Liver (tissue), 3 donors: ENCODE measurements around the gene GATAD2B.

ENCODE experiments used
- EGR1 ChIP-seq, 2 donors: IDR thresholded peaks; 2 replicates each; pipeline ENCODE4 v1.6.1; 2016 to 2018; ENCODE audit warnings: antibody characterized with exemption in 2 of 2, low read depth in 2 of 2
- GABPA ChIP-seq, 2 donors: IDR thresholded peaks in 1 of 2; conservative IDR thresholded peaks in 1 of 2; 2 replicates each; pipeline ENCODE4 v1.6.1; 2016; ENCODE audit warnings: antibody characterized with exemption in 2 of 2, mild to moderate bottlenecking in 1 of 2, moderate library complexity in 1 of 2
- JUND ChIP-seq, 2 donors: IDR thresholded peaks; 2 replicates each; pipeline ENCODE4 v1.6.1; 2016; ENCODE audit warnings: antibody characterized with exemption in 2 of 2
- MAX ChIP-seq: IDR thresholded peaks from 2 replicates; pipeline ENCODE4 v1.6.1; 2016; ENCODE audit warnings: antibody characterized with exemption
- NR2F2 ChIP-seq: IDR thresholded peaks from 2 replicates; pipeline ENCODE4 v1.6.1; 2016; ENCODE audit warnings: antibody characterized with exemption
- REST ChIP-seq: IDR thresholded peaks from 2 replicates; pipeline ENCODE4 v1.6.1; 2016; ENCODE audit warnings: antibody characterized with exemption, mild to moderate bottlenecking
- RXRA ChIP-seq, 2 donors: IDR thresholded peaks; 2 replicates each; pipeline ENCODE4 v1.6.1; 2017 to 2018; ENCODE audit warnings: antibody characterized with exemption in 2 of 2, mild to moderate bottlenecking in 1 of 2
- TF ChIP-seq, protein P1 (sequence below): fragments of 150-350 bp; IDR thresholded peaks from 2 replicates; pipeline ENCODE4 v1.5.1; 2017; ENCODE audit warnings: improper control_type of control experiment, low read depth, low read length; ENCODE audit not compliant: missing input control
- TF ChIP-seq, protein P2 (sequence below): IDR thresholded peaks from 2 replicates; pipeline ENCODE4 v1.6.1; 2016; ENCODE audit warnings: antibody characterized with exemption
- donor health status: healthy.
- donor health status: healthy.

DNA sequence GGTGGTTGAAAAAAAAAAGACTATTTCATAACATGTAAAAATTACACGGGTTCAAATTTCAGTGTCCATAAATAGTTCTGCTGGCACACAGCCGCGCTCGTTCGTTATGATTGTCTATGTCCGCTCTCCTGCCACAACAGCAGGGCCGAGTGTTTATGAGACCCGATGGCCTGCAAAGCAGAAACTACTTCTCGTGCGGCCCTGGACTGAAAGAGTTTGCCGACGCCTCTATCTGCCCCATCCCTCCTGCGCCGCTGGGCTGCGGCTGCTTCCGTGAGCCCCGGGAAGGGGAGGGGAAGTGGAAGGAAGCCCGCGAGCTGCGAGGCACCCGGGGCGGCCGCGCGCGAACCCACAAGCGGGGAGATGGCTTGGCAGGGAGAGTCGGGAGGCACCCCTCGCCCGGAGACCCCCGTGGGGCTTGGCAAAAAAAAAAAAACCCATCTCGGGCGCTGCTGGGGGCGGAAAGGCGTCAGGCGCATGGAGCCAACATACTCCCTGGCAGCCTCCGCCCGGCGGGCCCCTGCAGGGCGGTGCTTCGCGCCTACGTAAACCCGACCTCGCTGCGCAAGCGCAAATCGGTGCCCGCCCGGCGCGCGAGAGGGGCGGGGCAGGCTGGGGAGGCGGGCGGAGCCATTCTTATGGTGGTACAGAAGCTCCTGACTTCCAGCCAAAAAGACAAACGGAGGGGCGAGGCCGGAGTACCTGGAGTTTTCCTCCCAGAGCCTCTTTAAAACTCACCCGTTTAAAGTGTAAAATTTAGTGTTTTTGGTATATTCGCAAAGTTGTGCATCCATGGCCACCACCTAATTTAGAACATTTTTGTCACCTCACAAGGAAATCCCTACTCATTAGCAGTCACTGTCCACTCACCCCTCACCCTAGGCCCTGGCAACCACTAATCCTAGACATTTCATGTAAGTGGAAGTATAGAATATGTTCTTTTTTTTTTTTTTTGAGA lies 139.3 kb downstream of the GATAD2B start:
- TF ChIP-seq, protein P1, sequence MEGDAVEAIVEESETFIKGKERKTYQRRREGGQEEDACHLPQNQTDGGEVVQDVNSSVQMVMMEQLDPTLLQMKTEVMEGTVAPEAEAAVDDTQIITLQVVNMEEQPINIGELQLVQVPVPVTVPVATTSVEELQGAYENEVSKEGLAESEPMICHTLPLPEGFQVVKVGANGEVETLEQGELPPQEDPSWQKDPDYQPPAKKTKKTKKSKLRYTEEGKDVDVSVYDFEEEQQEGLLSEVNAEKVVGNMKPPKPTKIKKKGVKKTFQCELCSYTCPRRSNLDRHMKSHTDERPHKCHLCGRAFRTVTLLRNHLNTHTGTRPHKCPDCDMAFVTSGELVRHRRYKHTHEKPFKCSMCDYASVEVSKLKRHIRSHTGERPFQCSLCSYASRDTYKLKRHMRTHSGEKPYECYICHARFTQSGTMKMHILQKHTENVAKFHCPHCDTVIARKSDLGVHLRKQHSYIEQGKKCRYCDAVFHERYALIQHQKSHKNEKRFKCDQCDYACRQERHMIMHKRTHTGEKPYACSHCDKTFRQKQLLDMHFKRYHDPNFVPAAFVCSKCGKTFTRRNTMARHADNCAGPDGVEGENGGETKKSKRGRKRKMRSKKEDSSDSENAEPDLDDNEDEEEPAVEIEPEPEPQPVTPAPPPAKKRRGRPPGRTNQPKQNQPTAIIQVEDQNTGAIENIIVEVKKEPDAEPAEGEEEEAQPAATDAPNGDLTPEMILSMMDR = no peak
- TF ChIP-seq JUND (IDR thresholded peaks at IDR 0.05) (no peak), REST (peak; percentile 82), EGR1 (IDR thresholded peaks at IDR 0.05; ENCODE audit: low read depth in 2 of 2) (no peak), RXRA (IDR thresholded peaks at IDR 0.05) (peak; percentile 14 to 18), GABPA (IDR thresholded peaks at IDR 0.05 in 1 of 2, conservative IDR thresholded peaks at IDR 0.05 in 1 of 2) (peak in 1 of 2 donors; percentile 50), NR2F2 (no peak), MAX (peak; percentile 47)
- TF ChIP-seq, protein P2, sequence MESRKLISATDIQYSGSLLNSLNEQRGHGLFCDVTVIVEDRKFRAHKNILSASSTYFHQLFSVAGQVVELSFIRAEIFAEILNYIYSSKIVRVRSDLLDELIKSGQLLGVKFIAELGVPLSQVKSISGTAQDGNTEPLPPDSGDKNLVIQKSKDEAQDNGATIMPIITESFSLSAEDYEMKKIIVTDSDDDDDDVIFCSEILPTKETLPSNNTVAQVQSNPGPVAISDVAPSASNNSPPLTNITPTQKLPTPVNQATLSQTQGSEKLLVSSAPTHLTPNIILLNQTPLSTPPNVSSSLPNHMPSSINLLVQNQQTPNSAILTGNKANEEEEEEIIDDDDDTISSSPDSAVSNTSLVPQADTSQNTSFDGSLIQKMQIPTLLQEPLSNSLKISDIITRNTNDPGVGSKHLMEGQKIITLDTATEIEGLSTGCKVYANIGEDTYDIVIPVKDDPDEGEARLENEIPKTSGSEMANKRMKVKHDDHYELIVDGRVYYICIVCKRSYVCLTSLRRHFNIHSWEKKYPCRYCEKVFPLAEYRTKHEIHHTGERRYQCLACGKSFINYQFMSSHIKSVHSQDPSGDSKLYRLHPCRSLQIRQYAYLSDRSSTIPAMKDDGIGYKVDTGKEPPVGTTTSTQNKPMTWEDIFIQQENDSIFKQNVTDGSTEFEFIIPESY = no peak
